Neutrophil (primary cell): ENCODE measurements around the gene SLAMF9.

ENCODE experiments used
- H3K27ac ChIP-seq: fragments of 200-600 bp; sonication (generic); 2 replicates; pipeline ENCODE4 v1.5.1; 2016; ENCODE audit warnings: mild to moderate bottlenecking, moderate library complexity
- H3K27me3 ChIP-seq: fragments of 200-600 bp; sonication (generic); 2 replicates; pipeline ENCODE4 v1.6.0; 2016; ENCODE audit warnings: mild to moderate bottlenecking
- H3K36me3 ChIP-seq: fragments of 200-600 bp; sonication (generic); 2 replicates; pipeline ENCODE4 v1.5.1; 2017
- H3K4me1 ChIP-seq, 2 experiments: fragments of 200-600 bp in 1 of 2; sonication (generic) in 1 of 2; 1 replicate in 1 of 2; 2 replicates in 1 of 2; pipeline versions ENCODE4 v1.5.1 to v1.6.1; 2013 to 2016; ENCODE audit warnings: low read depth in 1 of 2, low read length in 1 of 2, mild to moderate bottlenecking in 1 of 2, moderate library complexity in 1 of 2; ENCODE audit not compliant: control insufficient read depth in 1 of 2, insufficient read depth in 1 of 2
- H3K4me3 ChIP-seq, 2 experiments: fragments of 200-600 bp in 1 of 2; sonication (generic) in 1 of 2; 1 replicate in 1 of 2; 2 replicates in 1 of 2; pipeline ENCODE4 v1.5.1; 2013 to 2016; ENCODE audit warnings: low read depth in 1 of 2, low read length in 1 of 2, mild to moderate bottlenecking in 1 of 2, moderate library complexity in 1 of 2
- H3K9me3 ChIP-seq: fragments of 200-600 bp; sonication (generic); 2 replicates; pipeline ENCODE4 v1.5.1; 2016
- TF ChIP-seq, protein P1 (sequence below): fragments of 200-600 bp; sonication (generic); IDR thresholded peaks from 2 replicates; pipeline ENCODE4 v1.5.1; 2016; ENCODE audit warnings: antibody characterized with exemption

SLAMF9 gene

GRCh38 chr1:159942632-159943277 is 11.3 kb downstream of the SLAMF9 start:
- Histone ChIP-seq H3K27me3 (peaks cover 57% of the 10 kb centered on the region), H3K27ac (no peak overlapping the region), H3K4me3 (no peak overlapping the region), H3K36me3 (no peaks in the 10 kb centered on the region), H3K4me1 (peaks cover 12 to 15% of the 10 kb centered on the region in 2 experiments), H3K9me3 (no peaks in the 10 kb centered on the region)
- TF ChIP-seq, protein P1, sequence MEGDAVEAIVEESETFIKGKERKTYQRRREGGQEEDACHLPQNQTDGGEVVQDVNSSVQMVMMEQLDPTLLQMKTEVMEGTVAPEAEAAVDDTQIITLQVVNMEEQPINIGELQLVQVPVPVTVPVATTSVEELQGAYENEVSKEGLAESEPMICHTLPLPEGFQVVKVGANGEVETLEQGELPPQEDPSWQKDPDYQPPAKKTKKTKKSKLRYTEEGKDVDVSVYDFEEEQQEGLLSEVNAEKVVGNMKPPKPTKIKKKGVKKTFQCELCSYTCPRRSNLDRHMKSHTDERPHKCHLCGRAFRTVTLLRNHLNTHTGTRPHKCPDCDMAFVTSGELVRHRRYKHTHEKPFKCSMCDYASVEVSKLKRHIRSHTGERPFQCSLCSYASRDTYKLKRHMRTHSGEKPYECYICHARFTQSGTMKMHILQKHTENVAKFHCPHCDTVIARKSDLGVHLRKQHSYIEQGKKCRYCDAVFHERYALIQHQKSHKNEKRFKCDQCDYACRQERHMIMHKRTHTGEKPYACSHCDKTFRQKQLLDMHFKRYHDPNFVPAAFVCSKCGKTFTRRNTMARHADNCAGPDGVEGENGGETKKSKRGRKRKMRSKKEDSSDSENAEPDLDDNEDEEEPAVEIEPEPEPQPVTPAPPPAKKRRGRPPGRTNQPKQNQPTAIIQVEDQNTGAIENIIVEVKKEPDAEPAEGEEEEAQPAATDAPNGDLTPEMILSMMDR: no peak

DNA sequence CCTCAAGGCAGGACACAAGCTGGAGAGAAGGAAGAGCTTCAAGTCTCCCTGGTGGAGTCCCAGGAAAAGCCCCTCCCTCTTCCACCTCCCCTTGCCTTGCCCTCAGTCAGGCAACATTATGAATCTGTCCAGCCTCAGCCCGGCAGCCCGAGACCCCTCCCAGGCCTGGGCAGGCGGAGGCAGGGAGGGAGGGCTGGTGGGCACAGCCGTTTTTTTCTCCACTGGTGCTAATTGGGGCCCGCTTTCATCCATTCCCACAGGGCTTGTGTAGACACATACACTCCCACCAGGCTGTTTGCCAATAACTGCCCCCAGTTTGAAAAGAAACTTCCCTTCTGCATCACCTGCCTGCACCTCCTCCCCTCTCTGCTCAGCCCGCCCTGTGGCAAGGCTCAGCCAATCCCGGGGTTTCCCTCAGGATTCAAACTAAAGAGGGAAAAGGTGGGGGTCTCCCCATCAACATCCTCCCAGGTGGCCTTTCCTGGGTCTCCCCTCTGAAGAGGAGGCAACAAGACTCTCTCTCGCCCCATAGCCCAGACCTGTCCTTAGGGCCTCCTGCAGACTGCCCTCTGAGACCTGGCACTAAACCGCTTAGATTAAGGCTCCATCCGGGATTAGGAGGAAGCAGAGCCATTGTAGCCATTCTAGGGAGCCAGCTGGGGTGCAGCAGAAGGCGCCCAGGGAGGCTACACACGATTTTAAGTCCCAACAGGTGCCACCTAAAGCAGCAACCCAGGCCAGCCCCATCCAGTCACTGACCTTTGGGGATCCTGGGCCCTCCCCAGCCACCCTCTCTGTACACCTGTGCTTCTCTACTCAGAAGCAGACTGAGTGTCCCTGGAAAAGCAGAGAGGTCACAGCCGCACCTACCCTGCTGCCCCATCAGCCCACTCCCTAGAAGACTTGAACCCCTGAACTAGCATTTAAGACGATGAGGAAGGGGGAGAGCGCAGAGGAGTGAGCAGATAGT is 12.2 kb downstream of the SLAMF9 start:
- Histone ChIP-seq H3K4me1 (peaks cover 21 to 24% of the 10 kb centered on the region in 2 experiments), H3K4me3 (no peak overlapping the region)
- TF ChIP-seq, protein P1: no peak

GRCh38 chr1:159941141-159941540 is 12.9 kb downstream of the SLAMF9 start:
- TF ChIP-seq, protein P1: no peak
- H3K4me1 ChIP-seq: peaks cover 29 to 31% of the 10 kb centered on the region in 2 experiments
- peaks cover 41% of the 10 kb centered on the region for H3K27me3 ChIP-seq
- H3K27ac ChIP-seq: no peak overlapping the region
- no peak overlapping the region for H3K4me3 ChIP-seq
- no peaks in the 10 kb centered on the region for H3K36me3 ChIP-seq
- H3K9me3 ChIP-seq: no peaks in the 10 kb centered on the region

More for the DNA sequence above, 12.2 kb downstream of the SLAMF9 start:
- Histone ChIP-seq H3K9me3 (no peaks in the 10 kb centered on the region), H3K27me3 (peaks cover 49% of the 10 kb centered on the region), H3K27ac (no peak overlapping the region), H3K36me3 (no peaks in the 10 kb centered on the region)

DNA sequence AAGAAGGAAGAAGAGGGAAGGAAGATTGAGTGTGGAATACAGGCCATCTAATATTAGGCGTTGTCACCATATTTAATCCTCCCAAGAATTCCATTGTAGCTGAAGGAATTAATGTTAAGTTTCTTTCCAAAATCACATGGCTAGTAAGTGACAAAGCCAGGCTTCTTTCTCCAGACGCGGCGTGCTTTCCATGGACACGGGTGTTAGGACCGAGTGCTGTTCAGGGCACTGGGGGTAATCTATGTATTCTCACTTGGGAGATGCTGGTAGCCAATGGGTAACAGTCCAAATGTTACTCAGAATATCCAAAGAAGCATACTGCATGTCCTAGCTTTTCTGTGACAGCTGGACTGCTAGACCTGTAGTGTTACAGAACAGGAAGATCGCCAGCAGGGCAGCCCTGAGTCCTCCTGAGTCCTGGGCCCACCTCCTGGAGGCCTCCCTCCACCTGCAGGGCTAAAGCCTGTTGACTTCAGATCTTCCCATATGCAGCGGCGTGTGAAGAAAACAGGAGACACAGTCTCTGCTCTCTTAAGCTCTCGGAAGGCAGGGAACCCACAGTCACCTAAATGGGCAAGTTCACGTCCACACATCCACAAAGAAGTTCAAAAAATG is 13.9 kb downstream of the SLAMF9 start:
- Histone ChIP-seq H3K27ac (no peak overlapping the region), H3K4me3 (no peak overlapping the region), H3K27me3 (peaks cover 35% of the 10 kb centered on the region), H3K4me1 (peaks cover 28 to 33% of the 10 kb centered on the region in 2 experiments), H3K9me3 (no peaks in the 10 kb centered on the region), H3K36me3 (no peaks in the 10 kb centered on the region)
- TF ChIP-seq, protein P1: no peak

DNA sequence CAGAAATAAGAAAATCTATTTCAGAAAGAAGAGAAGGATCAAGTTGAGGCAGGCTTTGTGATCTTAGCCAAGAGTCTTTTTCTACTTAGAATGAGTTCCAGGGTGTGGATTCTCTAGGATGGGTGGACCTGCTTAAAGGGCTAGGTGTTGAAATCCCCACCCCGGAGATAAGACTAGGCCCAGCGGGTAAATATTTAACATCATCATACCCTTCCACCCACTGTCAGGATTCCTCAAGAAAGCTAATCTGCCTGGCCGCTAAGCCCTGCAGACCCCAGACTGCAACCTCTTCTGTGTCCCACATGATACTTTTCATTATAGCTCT is 14.4 kb downstream of the SLAMF9 start:
- no peaks in the 10 kb centered on the region for H3K9me3 ChIP-seq
- H3K27me3 ChIP-seq: peaks cover 33% of the 10 kb centered on the region
- H3K4me1 ChIP-seq: peaks cover 28 to 32% of the 10 kb centered on the region in 2 experiments
- H3K4me3 ChIP-seq: no peak overlapping the region
- TF ChIP-seq, protein P1: no peak
- H3K36me3 ChIP-seq: no peaks in the 10 kb centered on the region
- no peak overlapping the region for H3K27ac ChIP-seq
